ENCODE data around the gene MYMK. TPM values are rescaled to one million over a fixed set of nuclear protein-coding genes. Genes with fewer than 3 reads are reported as not detected.

The MYMK gene
- total and polyA plus RNA-seq, 7 experiments from 2014 or later = not detected

DNA sequence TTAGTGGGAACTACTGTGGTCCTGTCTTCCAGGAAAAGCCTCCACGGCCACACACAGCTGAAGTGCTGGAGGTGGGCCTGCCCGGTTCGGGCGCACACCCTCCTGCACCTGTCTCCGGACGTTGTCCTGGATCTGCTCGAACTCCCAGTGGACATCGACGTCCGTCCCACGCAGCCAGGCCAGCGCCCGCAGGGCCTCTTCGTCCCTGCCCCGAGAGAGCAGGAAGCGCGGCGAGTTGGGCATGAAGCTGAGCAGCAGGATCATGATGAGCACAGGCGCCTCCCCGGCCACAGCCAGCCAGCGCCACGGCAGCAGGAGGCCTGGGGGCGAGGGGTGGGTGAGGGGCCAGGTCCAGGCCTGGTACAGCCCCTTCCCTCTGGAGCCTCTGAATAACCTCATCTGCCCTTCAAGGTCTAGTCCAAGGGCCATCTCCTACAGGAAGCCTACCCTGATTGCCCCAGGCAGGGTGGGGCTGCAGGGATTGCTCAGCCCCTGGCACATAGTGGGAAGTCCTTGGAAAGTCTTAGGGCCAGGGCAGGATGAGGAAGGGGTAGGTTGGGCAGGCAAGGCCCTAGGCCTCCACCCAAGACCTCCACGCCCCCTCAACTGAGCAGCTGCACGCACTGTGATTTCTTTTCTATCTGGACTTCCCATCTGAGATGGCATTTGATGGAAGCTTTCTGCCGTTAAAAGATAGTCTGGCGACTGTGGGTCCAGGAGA lies 49.3 kb downstream of the MYMK start:
- Mint-ChIP-seq H3K4me3 (no peak overlapping the region), H3K9me3 (no peaks in the 10 kb centered on the region), H3K36me3 (no peaks in the 10 kb centered on the region), H3K27me3 (peaks cover 0 to 5% (median 0%) of the 10 kb centered on the region in 5 donors), H3K27ac (peak overlapping the region in 1 of 9 donors; percentile 52), H3K4me1 (peaks cover 0 to 18% (median 10%) of the 10 kb centered on the region in 7 donors)
- ATAC-seq = no peak
- Histone ChIP-seq H3K27me3 (ENCODE audit: control insufficient read depth in 2 of 2, insufficient read depth in 2 of 2, low read length in 2 of 2) (no peaks in the 10 kb centered on the region), H3K9me3 (ENCODE audit: control insufficient read depth in 2 of 3, low read length in 3 of 3) (no peaks in the 10 kb centered on the region), H3K36me3 (ENCODE audit: control insufficient read depth in 2 of 3, insufficient read depth in 3 of 3, low read length in 3 of 3) (no peaks in the 10 kb centered on the region), H3K4me1 (ENCODE audit: control insufficient read depth in 2 of 2, insufficient read depth in 2 of 2, low read length in 2 of 2) (peaks cover 0 to 12% of the 10 kb centered on the region in 2 donors), H3K27ac (ENCODE audit: low read depth, low read length) (no peak overlapping the region), H3K4me3 (ENCODE audit: low read length) (no peak overlapping the region)
- intact Hi-C loops (cut with micrococcal nuclease) = loop anchor here in 1 of 2 donors (5.0 kb wide), 1 partner anchor 138 kb away; the partner anchor contains the start of gene SURF6
- DNase-seq = no peak
- ChIA-PET CTCF (no interaction called here), POLR2A (no interaction called here)

DNA sequence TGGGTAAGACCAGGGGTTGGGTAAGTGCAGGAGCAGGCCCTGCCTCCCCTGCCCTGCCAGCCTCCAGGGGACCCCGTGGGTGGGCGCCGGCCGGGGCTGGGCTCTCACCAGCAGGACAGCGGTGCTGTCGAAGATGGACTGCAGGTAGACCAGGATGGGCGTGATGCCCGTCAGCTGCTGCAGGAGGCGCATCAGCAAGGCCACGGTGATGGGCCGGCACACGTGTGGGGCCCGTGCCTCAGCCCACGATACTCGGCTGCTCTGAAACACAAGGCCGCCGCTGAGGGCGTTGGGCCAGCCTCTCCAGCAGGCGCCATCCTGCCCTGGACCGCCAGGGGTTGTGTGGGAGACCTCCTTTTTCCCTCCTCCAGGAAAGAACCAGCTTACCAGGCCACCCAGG lies 49.9 kb downstream of the MYMK start:
- intact Hi-C loops (cut with micrococcal nuclease) = loop anchor here in 1 of 2 donors (5.0 kb wide), 1 partner anchor 138 kb away; the partner anchor contains the start of gene SURF6
- Histone ChIP-seq H3K27ac (ENCODE audit: low read depth, low read length) (no peak overlapping the region), H3K4me1 (ENCODE audit: control insufficient read depth in 2 of 2, insufficient read depth in 2 of 2, low read length in 2 of 2) (peaks cover 0 to 12% of the 10 kb centered on the region in 2 donors), H3K36me3 (ENCODE audit: control insufficient read depth in 2 of 3, insufficient read depth in 3 of 3, low read length in 3 of 3) (no peaks in the 10 kb centered on the region), H3K4me3 (ENCODE audit: low read length) (no peak overlapping the region), H3K27me3 (ENCODE audit: control insufficient read depth in 2 of 2, insufficient read depth in 2 of 2, low read length in 2 of 2) (no peaks in the 10 kb centered on the region), H3K9me3 (ENCODE audit: control insufficient read depth in 2 of 3, low read length in 3 of 3) (no peaks in the 10 kb centered on the region)
- no peak overlapping the region for H3K4me3 Mint-ChIP-seq
- ChIA-PET POLR2A (no interaction called here), CTCF (no interaction called here)
- no peak for DNase-seq
- H3K9me3 Mint-ChIP-seq = no peaks in the 10 kb centered on the region
- H3K4me1 Mint-ChIP-seq = peaks cover 0 to 18% (median 7%) of the 10 kb centered on the region in 7 donors
- H3K27me3 Mint-ChIP-seq = peaks cover 0 to 5% (median 0%) of the 10 kb centered on the region in 5 donors
- no peak overlapping the region for H3K27ac Mint-ChIP-seq
- no peaks in the 10 kb centered on the region for H3K36me3 Mint-ChIP-seq
- ATAC-seq = no peak

DNA sequence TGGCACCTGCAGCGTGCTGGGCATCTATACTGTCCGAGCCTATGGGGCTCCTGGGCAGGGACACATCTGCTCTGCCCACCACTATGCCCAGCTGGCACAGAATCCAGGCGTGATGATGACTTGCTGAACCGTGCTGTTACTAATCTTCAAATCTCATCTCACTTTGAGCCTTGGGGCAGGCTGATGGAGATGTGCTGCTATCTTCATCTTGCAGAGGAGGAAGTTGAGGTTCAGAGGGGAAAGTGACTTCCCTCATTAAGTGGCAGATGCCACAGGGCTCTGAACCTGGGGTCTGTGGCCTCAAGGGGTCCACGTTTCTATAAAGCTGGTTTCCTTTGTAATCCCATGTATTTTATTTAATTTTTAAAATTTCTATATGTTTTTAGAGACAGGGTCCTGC lies 50.5 kb downstream of the MYMK start:
- ChIA-PET CTCF (no interaction called here), POLR2A (no interaction called here)
- Histone ChIP-seq H3K4me3 (ENCODE audit: low read length) (no peak overlapping the region), H3K9me3 (ENCODE audit: control insufficient read depth in 2 of 3, low read length in 3 of 3) (no peaks in the 10 kb centered on the region), H3K4me1 (ENCODE audit: control insufficient read depth in 2 of 2, insufficient read depth in 2 of 2, low read length in 2 of 2) (peaks cover 0 to 5% of the 10 kb centered on the region in 2 donors), H3K36me3 (ENCODE audit: control insufficient read depth in 2 of 3, insufficient read depth in 3 of 3, low read length in 3 of 3) (no peaks in the 10 kb centered on the region), H3K27ac (ENCODE audit: low read depth, low read length) (no peak overlapping the region), H3K27me3 (ENCODE audit: control insufficient read depth in 2 of 2, insufficient read depth in 2 of 2, low read length in 2 of 2) (no peaks in the 10 kb centered on the region)
- Mint-ChIP-seq H3K4me1 (peaks cover 0 to 13% (median under 1%) of the 10 kb centered on the region in 7 donors), H3K9me3 (no peaks in the 10 kb centered on the region), H3K4me3 (no peak overlapping the region), H3K36me3 (no peaks in the 10 kb centered on the region), H3K27ac (peak overlapping the region in 2 of 9 donors; percentile 14 to 31), H3K27me3 (no peaks in the 10 kb centered on the region)
- peak; percentile 14 for ATAC-seq
- intact Hi-C loops (cut with micrococcal nuclease) = no loop called here
- DNase-seq = no peak

- POLR2A ChIA-PET = no interaction called here
These were observed 51.0 kb downstream of the MYMK start for GRCh38 chr9:133473743-133474142.

GRCh38 chr9:133472753-133473378 lies 51.9 kb downstream of the MYMK start:
- H3K4me3 ChIP-seq (ENCODE audit: low read length) = no peak overlapping the region
- DNase-seq (no peak), ATAC-seq (no peak)
- Mint-ChIP-seq H3K9me3 (no peaks in the 10 kb centered on the region), H3K27ac (no peak overlapping the region), H3K36me3 (no peaks in the 10 kb centered on the region), H3K4me1 (peaks cover 0 to 12% (median 0%) of the 10 kb centered on the region in 7 donors), H3K27me3 (no peaks in the 10 kb centered on the region), H3K4me3 (no peak overlapping the region)
- no peaks in the 10 kb centered on the region for H3K27me3 ChIP-seq (ENCODE audit: control insufficient read depth in 2 of 2, insufficient read depth in 2 of 2, low read length in 2 of 2)
- no peak overlapping the region for H3K27ac ChIP-seq (ENCODE audit: low read depth, low read length)
- no peaks in the 10 kb centered on the region for H3K36me3 ChIP-seq (ENCODE audit: control insufficient read depth in 2 of 3, insufficient read depth in 3 of 3, low read length in 3 of 3)
- intact Hi-C loops (cut with micrococcal nuclease) = no loop called here
- no peaks in the 10 kb centered on the region for H3K9me3 ChIP-seq (ENCODE audit: control insufficient read depth in 2 of 3, low read length in 3 of 3)
- CTCF ChIA-PET = no interaction called here
- POLR2A ChIA-PET = no interaction called here
- no peaks in the 10 kb centered on the region for H3K4me1 ChIP-seq (ENCODE audit: control insufficient read depth in 2 of 2, insufficient read depth in 2 of 2, low read length in 2 of 2)

More at GRCh38 chr9:133473743-133474142, 51.0 kb downstream of the MYMK start:
- Histone ChIP-seq H3K27ac (ENCODE audit: low read depth, low read length) (no peak overlapping the region), H3K36me3 (ENCODE audit: control insufficient read depth in 2 of 3, insufficient read depth in 3 of 3, low read length in 3 of 3) (no peaks in the 10 kb centered on the region), H3K27me3 (ENCODE audit: control insufficient read depth in 2 of 2, insufficient read depth in 2 of 2, low read length in 2 of 2) (no peaks in the 10 kb centered on the region), H3K9me3 (ENCODE audit: control insufficient read depth in 2 of 3, low read length in 3 of 3) (no peaks in the 10 kb centered on the region), H3K4me1 (ENCODE audit: control insufficient read depth in 2 of 2, insufficient read depth in 2 of 2, low read length in 2 of 2) (peaks cover 0 to 5% of the 10 kb centered on the region in 2 donors), H3K4me3 (ENCODE audit: low read length) (no peak overlapping the region)
- Mint-ChIP-seq H3K9me3 (no peaks in the 10 kb centered on the region), H3K27me3 (no peaks in the 10 kb centered on the region), H3K36me3 (no peaks in the 10 kb centered on the region), H3K4me1 (peaks cover 0 to 13% (median 0%) of the 10 kb centered on the region in 7 donors), H3K4me3 (no peak overlapping the region), H3K27ac (no peak overlapping the region)
- ATAC-seq (no peak), DNase-seq (no peak)
- intact Hi-C loops (cut with micrococcal nuclease) = no loop called here
- CTCF ChIA-PET = no interaction called here

- no peak overlapping the region for H3K4me3 ChIP-seq (ENCODE audit: low read length)
- no peak overlapping the region for H3K27ac ChIP-seq (ENCODE audit: low read depth, low read length)
- ATAC-seq = no peak
- H3K9me3 Mint-ChIP-seq = no peaks in the 10 kb centered on the region
- no peaks in the 10 kb centered on the region for H3K4me1 ChIP-seq (ENCODE audit: control insufficient read depth in 2 of 2, insufficient read depth in 2 of 2, low read length in 2 of 2)
- H3K27me3 ChIP-seq (ENCODE audit: control insufficient read depth in 2 of 2, insufficient read depth in 2 of 2, low read length in 2 of 2) = no peaks in the 10 kb centered on the region
- H3K36me3 Mint-ChIP-seq = no peaks in the 10 kb centered on the region
- no peak for DNase-seq
- no peaks in the 10 kb centered on the region for H3K9me3 ChIP-seq (ENCODE audit: control insufficient read depth in 2 of 3, low read length in 3 of 3)
- no peak overlapping the region for H3K27ac Mint-ChIP-seq
- POLR2A ChIA-PET = no interaction called here
- CTCF ChIA-PET = no interaction called here
- intact Hi-C loops (cut with micrococcal nuclease) = no loop called here
- H3K27me3 Mint-ChIP-seq = no peaks in the 10 kb centered on the region
- H3K36me3 ChIP-seq (ENCODE audit: control insufficient read depth in 2 of 3, insufficient read depth in 3 of 3, low read length in 3 of 3) = no peaks in the 10 kb centered on the region
- no peak overlapping the region for H3K4me3 Mint-ChIP-seq
- H3K4me1 Mint-ChIP-seq = peaks cover 0 to 10% (median 0%) of the 10 kb centered on the region in 7 donors
These were observed 52.5 kb downstream of the MYMK start for GRCh38 chr9:133472277-133472645.
